Limb (tissue), 2 donors: ENCODE results near the gene SEC16B.

Source experiments
- DNase-seq, 2 donors: peaks; one replicate each; pipeline ENCODE4 v3.0.0-alpha.2; 2016; ENCODE audit errors: extremely low spot score in 2 of 2

Gene SEC16B

DNA sequence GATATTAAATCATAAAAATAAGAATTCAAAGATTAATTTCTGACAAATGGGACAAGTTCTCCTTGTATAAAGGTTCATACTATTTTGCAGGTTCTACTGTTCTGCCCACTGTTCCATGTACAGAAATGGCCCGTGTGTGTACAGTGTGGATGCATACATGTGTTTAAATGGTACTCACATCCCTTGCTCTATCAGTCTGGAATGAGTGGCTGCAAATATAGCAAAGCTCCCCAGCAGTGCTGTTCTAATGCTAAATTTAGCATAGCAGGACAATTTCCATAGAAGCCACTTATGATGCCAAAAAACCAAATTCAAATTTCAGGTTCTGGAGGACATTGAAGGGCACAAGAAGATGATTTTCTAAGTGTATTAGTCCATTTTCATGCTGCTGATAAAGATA lies 9.4 kb upstream of the SEC16B start:
- DNase-seq, result no peak

DNA sequence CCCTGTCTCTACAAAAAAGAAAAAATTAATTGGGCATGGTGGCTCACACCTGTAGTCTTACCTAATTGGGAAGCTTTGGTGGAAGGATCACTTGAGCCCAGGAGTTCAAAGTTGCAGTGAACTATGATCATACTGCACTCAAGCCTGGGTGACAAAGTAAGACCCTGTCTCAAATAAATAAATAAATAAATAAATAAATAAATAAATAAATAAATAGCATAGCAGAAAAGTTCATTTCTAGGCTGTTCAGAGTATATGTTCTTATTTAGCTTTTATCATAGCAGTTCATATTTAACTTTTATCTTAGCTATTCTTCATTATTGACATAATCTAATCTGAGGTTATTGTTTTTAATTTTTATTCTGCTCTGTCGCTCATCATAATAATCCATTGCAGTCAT lies 8.7 kb upstream of the SEC16B start:
- DNase-seq, result no peak

DNA sequence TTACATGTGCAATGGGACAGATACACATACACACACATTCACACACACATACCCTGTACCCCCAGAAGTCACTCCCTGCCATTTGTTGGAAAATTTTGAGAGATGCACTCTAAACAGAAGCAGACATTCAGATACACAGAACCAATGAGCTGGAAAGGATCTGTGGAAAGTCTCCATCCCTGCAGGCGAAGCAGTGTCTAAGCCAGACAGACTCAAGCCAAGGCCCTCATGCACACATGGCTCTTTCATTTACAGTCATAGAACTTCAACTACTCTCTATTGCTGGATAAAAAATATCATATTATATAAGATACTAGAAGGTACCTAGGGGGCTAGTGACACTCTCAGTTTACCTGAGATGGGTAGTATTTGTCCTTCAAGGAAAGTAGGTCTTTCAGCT lies 7.3 kb upstream of the SEC16B start:
- DNase-seq, result no peak

DNA sequence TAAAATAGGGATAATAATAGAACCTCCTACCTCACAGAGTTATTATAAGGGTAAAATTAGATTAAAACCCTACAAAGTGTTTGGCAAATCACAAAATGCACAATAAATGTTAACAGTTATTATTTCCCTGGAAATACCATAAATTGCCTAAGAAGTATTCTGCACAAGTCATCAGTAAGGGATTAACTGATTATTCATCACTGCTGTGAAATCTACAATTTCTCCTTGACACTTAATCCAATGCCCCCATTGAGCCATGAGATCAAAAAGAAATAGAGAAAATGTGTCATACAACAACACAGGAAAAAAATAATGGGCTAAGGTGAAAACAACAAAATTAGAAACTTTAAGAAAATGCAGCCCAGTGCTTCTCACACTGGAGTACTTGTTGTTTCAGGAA lies 6.7 kb upstream of the SEC16B start:
- no peak for DNase-seq

DNA sequence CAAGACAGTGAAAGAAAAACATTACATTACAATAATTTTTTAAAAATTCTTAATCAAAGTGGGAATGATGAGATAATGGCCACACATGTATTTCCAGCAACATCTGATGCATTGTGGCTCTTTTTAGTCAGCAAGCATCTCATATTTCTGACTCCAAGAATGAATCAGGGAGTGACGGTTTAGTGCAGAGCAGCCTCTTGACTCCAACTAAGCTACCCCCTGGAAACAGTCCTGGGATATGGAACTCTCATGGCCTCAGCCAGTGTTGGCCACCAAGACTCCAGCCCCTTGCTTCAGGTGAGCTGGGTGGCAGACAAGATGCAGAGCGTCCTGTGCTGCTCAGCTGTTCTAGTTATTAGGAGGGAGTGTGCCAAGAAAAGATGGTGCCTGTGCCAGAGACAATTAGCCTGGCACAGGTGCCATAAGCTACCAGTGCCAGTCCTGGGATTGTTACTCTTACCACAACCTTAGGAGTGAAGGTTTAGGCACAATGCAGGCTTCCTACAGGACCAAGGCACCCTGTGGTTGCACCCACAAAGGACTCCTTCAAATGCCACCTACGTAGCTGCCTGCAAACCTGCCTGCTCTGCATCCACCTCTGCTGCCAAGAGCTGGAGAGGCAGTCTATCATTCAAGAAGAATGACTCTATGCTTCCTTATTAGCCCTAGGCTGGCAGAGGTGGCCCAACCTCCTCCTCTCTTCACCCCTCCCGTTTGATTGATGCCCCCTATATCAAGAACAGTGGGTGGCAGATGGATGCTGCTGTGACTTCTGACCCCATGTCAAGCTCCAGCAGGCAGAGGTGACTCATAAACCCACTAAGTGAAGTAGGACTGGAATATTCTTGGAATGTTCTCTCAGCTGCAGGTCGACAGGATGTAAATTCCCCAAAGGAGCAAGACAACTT lies 6.0 kb upstream of the SEC16B start:
- DNase-seq, result no peak

DNA sequence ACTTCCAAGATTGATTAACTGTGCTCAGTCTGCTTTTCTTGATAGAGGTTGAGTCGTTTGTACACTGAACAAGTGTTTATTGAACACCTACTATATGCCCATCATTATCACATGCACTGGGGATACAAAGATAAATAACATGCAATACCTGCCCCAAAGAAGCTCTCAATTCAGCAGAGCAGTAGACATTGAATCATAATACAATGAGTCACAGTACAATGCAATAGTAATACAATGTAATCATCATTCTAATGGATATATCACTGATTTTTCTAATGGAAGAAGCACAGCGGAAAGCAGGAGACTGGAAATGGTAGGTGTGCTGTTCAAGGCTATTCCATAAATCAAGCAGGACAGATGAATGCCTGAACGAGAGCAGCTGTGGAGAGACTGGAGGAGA lies 3.7 kb upstream of the SEC16B start:
- no peak for DNase-seq

DNA sequence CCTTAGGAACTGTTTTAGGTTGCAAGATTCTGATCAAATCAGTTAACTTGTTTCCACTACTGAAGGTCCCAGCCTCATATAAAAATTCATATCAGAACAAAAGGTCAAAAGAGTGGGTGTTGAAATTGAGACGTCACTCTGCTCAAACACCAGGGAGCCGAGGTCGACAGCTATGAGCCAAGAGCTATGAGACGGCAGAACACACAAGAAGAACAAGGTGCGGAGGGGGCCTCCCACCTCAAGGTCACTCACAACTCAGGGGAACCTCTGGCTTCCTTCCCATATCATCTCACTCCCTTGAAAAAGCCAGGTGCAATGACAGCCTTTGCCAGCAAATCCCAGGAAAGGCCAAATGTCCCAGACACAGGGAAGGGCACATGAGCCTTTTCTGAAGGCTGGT lies 749 bp downstream of the SEC16B start:
- no peak for DNase-seq

DNA sequence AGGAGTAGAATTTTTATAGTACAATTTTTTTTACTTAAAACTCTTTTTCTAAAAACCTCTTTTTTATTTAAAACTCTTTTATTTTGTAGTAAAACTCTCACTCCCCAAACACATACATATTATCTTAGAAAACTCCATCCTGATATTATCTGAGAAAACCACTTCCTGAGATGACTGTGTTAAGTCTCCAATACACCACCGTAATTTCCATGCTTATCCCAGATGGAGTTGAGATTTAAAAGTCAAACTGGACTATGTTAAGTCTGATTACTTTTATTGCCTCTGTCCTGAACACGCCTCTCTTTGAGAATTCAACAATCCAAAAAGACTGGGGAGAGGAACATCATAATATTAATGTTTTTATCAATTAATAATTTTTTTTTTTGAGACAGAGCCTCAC lies 3.7 kb downstream of the SEC16B start:
- no peak for DNase-seq

DNA sequence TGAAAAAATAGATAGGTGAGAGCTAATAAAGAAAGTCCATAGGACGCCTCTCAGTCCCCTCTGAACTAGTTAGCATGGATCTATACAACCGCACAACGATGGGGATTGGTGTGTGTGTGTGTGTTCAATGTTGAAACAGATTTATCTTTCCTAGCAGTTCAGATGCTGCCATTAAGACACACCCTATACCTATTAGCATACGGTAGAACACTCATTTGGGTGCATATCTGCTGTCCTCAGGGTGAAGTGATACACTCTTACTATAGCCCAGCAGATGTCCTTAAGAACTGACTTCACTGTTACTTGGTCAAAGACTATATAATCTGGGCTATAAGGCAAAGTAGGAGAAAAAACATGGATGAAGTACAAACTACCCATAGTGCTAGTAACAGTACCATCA lies 4.6 kb downstream of the SEC16B start:
- no peak for DNase-seq

DNA sequence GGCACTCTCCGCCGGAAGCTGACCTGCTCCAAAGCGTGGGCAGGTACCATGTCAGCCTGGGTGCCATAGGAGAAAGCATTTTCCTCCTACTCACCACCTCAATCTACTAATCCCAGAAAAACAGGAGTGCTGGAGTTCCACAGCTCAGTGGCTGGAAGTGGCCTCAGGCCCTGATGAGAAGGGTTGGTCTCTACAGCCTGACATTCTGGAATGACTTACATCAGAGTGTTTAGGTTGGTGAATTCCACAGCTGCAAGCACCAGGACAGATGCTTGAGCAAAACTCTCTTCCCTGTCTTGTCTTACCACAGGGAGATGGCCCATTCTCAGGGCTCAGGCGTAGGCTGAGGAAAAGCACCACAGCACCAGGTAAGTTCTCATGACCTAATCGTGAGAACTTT lies 5.5 kb downstream of the SEC16B start:
- no peak for DNase-seq

DNA sequence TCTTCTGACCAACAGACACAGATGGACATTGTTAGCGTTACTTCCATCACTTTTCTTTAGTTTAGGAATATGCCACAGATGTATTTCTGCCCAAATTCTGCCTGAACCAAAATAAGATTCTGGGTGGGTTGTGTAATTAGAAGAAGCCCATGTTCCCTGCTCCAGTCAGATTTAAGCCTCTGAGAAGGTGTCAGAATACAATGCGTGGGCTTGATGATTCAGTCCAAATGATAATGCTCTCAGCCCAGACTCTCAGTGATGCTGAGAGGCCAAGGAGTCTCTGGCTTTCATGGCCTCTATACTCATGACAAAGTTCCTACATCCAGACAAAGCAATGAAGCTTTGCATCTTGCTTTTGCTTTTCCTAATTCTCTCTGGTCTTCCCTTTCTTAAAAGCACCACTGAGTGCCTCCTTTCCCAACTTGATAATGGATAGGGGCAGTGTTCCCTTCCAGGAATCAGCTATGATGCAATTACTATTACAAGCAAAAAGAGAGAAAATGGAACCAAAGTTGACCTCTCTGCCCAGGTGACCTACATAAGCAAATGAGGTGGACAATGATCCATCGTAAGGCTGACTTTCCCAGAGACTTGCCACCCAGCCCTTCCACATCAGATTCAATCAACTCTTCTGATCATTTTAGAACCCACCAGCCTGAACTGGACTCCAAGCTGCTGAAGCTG lies 8.8 kb downstream of the SEC16B start:
- no peak for DNase-seq

DNA sequence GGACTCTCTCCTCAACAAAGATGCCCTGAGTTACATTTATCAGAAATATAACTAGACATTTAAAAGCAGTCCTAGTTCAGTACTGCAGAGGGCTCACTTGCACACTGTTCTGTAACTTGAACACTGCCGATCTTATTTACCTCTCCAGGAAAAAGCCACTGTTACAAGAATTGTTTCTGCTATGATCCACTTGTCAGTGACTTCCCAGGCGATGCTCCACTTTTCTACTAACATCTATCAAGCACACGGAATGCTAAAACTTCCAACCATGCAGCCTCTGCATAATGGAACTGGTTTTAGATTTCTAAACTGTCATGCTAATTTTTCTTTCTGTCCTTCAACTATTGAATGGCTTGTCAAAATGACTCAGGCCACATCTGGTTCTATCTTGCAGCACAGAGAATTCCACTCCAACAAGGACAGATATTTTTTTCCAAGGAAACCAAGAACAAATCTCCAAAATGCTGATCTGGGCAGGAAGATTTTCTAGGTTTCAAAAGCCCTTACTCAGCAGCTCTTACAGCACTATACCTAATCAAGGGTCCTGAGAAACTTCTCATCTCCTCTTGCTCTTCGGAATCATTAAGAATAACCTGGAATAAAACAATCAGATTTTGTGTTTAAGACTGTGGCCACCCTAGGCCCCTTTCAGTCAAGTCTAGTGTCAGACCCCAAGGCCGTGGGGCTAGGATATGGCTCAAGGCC lies 9.9 kb downstream of the SEC16B start:
- DNase-seq, result peak in 1 of 2 donors; percentile 41

DNA sequence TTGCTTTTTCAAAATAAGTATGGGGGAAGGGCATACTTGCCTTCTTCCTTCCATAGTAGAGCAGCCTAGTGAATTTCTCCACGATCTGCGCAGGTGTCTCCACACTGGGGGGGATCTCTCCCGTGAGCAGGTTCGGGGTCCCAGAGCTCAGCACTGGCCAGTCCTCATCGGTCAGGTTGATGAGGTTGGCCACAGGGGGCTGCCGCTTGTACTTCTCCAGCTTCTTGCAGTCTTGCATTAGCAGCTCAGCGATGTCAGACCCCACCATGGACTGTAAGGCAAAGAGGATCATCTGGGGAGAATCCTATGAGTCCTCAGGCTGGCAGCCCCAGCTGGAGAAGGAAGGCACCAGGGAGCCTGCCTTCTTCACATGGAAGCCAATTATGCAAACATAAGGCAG lies 11.8 kb downstream of the SEC16B start:
- no peak for DNase-seq

DNA sequence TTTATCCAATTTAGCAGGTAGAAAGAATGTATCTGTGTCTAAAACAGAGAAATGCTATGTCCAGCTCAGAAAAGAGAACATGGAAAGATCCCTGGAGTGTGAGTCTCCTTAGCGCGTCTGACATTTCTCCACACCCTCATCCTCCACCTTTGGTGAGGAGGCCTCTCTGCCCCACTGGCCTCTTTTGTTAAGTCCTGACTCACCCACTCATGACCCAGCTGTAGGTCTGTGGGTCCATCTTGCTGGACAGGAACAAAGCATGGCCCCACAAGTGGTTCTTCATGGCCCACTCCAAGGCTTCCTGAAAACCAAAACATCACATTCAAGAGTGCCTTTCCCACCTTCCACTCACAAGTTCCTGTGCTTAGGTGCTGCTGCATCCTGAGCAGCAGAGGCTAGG lies 15.8 kb downstream of the SEC16B start:
- DNase-seq, result no peak

DNA sequence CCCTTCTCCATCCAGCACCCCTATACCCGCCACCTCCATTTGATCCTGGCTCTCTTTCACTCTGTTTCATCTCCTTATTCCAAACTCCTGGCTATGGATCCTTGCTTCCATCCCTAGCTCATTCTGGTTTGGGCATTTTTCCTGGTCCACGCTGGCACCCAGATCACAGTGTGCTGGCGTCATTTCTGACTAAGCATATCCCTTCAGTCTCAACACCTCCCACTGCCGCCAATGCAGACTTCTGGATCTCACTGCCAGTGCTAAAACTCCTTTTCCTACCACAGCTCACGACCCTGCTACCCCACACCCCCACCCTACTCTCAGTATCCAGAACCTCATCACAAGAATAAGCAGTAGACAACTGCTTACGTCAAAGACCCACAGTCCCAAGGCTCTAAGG lies 16.3 kb downstream of the SEC16B start:
- no peak for DNase-seq

DNA sequence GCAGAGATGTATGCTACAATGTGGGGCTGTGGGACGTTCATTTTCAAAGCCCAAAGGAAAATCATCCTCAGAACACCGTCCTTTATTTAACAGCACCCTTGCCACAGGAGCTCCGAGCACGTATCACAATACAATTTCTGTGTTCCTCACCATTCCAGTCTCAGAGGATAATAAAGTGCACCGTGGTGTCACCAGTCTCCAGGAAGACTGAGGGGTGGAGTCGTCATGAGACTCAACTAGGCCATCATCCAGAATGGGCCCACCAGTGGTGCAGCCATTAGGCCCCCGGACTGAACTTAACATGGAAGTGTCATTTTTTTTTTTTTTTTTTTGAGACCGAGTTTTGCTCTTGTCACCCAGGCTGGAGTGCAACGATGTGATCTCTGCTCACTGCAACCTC lies 17.2 kb downstream of the SEC16B start:
- DNase-seq, result no peak

DNA sequence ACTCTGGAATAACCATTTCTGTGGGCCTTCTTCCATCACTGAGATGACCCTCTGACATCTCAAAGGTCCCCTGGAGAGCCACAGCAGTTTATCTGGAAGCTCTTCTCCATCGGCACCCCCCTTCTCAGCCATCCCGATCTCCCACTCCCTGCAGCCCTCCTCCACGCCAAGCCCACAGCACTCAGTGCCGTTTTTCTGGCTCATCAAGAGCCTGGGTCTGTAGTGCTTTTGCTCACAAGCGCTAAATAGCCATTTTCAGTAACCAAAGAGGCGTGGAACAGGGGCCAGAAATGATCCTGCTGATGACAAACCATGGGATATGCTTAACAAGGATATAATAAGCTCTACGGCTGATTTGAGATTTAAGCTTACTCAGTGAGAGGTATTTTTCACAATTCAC lies 17.6 kb downstream of the SEC16B start:
- DNase-seq, result no peak

DNA sequence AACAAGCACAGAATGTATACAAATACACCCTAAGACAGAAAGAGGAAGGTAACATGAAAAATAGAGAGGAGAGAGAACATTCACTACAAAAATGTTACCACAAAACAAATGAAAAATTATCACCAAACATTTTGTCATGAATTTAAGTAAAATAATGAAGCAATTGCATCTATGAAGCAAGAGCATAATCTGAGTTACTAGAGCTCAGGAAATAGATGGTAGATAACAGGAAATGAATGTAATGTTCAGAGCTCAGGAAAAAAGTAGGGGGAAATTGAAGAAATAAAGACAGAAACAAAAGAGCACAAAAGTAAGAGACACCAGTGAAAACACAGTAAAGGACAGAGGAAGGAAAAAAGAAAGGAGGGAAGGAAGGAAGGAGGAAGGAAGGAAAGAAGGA lies 19.4 kb downstream of the SEC16B start:
- DNase-seq, result no peak

DNA sequence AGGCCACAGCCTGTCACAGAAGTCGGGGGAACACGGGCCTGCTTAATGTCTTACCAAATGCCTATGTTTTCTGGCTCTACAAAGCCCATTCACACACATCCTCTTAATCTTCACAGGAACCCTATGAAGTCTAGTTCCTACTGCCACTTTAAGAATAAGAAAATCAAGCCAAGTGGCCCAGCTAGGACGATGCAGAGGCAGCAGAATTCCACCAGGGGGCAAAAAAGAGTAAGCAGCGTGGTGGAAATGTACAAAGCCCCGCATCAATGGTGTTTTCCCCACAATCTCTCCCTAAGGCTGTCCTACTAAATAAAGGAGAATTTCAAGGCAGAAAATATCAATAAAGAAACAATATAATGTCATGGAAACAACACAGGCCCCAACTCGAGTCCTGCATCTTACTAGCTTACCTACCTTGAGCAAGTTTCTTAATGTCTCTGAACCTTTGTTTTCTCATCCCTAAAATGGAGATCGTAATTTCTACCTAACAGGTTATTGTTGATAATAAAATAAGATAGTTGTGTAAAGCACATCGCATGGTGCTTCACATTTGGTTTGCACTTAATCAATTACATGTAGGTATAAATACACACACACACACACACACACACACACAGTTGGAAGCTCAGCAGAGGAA lies 21.4 kb downstream of the SEC16B start:
- DNase-seq, result peak; percentile 75 to 81

DNA sequence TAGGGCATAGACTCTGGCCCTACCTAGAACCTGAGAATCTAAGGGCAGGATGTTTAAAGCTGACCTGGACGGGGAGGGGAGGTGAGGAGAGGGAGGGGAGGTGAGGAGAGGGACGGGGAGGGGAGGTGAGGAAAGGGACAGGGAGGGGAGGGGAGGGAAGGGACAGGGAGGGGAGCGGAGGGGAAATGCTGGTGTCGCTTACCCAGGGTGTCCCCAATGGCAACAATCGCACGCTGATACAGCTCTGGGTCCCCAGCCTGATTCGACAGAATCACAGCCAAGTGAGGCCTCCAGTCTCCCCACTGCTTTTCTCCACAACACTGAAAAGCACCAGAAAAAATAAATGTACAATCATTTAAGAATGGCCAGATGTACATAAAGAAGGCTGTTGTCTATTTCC lies 22.2 kb downstream of the SEC16B start:
- DNase-seq, result no peak

DNA sequence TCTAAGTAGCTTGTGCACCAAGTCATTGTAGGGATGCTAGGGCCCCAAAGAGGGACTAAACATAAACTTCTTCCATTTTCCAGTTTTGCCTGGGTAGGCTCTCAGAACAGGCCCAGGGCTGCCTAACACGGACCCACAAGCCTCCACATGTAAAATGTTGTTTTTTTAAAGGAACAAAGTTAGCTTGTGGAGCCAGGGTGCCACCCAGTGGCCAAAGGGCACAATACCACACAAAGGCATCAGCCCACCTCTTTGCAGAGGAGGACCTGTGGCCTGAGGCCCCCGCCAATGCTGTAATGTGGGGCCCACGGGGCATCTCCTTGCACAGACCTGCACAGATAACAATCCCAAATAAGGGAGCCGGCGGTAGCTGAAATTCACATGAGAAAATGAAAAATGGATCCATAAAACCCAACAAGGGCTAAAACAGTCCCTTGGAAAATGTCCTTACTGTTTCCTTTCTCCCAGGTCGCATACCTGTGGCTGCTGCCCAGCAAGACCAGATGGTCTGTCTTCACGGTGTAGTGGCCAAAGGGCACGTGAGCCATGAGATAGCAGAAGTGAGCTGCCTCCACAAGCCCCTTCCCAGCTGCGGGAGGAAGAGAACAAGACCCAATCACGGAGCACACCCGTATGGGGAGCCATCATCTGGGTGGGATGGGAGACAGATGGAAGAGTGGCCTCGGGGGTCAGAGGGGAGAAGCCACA lies 23.8 kb downstream of the SEC16B start:
- DNase-seq, result peak; percentile 38 to 82
